Smooth muscle cell (in vitro differentiated cells): ENCODE measurements around the gene MYOCD. TPM values are rescaled to one million over a fixed set of nuclear protein-coding genes. Genes with fewer than 3 reads are reported as not detected.

ENCODE experiments used
- DNase-seq: peaks from one replicate; lab custom pipeline; 2025; ENCODE audit not compliant: unreplicated experiment; lab: John Stamatoyannopoulos, UW
- H2AFZ ChIP-seq: fragments of 200-600 bp; sonication (generic); 2 replicates; pipeline ENCODE4 v1.6.0; 2016; ENCODE audit warnings: antibody characterized with exemption, low read depth, mild to moderate bottlenecking
- H3F3A ChIP-seq: fragments of 200-600 bp; sonication (generic); 2 replicates; pipeline ENCODE4 v1.6.0; 2017; ENCODE audit warnings: antibody characterized with exemption, low read depth
- H3K27ac ChIP-seq: fragments of 200-600 bp; sonication (generic); 2 replicates; pipeline ENCODE4 v1.5.1; 2016; ENCODE audit warnings: low read depth, mild to moderate bottlenecking
- H3K27me3 ChIP-seq: fragments of 200-600 bp; sonication (generic); 2 replicates; pipeline ENCODE4 v1.6.1; 2016; ENCODE audit warnings: low read depth, mild to moderate bottlenecking
- H3K36me3 ChIP-seq: fragments of 200-600 bp; sonication (generic); 2 replicates; pipeline ENCODE4 v1.5.1; 2016; ENCODE audit warnings: low read depth
- H3K4me1 ChIP-seq: fragments of 200-600 bp; sonication (generic); 2 replicates; pipeline ENCODE4 v1.5.1; 2016; ENCODE audit warnings: low read depth
- H3K4me2 ChIP-seq: fragments of 200-600 bp; sonication (generic); 2 replicates; pipeline ENCODE4 v1.6.0; 2016; ENCODE audit warnings: mild to moderate bottlenecking
- H3K4me3 ChIP-seq: fragments of 200-600 bp; sonication (generic); 2 replicates; pipeline ENCODE4 v1.5.1; 2016; ENCODE audit warnings: mild to moderate bottlenecking
- H3K79me2 ChIP-seq: fragments of 200-600 bp; sonication (generic); 2 replicates; pipeline ENCODE4 v1.6.0; 2016; ENCODE audit warnings: low read depth, mild to moderate bottlenecking
- H3K9ac ChIP-seq: fragments of 200-600 bp; sonication (generic); 2 replicates; pipeline ENCODE4 v1.6.0; 2016; ENCODE audit warnings: low read depth
- H3K9me3 ChIP-seq: fragments of 200-600 bp; sonication (generic); replicated peaks from 2 replicates; pipeline ENCODE4 v1.5.1; 2016; ENCODE audit warnings: low read depth
- H4K20me1 ChIP-seq: fragments of 200-600 bp; sonication (generic); 2 replicates; pipeline ENCODE4 v1.6.0; 2016; ENCODE audit warnings: low read depth
- WGBS: methylation state at CpG from one replicate; pipeline ENCODE4 v1.1.7; 2016; ENCODE audit warnings: low lambda C conversion rate; 5-methylcytosine and 5-hydroxymethylcytosine counted together
- polyA plus RNA-seq: library from polyadenylated mRNA; unstranded; fragments of >200 nt; fragmentation: Nextera tagmentation; extraction: Ambion mirVana; gene quantifications from 2 replicates; pipeline ENCODE4 v1.2.1, GENCODE V29; 2016
- total RNA-seq: library from RNA; depleted of rRNA; stranded (reverse); fragments of >200 nt; gene quantifications from 2 replicates; pipeline ENCODE4 v1.2.3, GENCODE V29; 2014
- TF ChIP-seq, protein P1 (sequence below): fragments of 200-600 bp; sonication (generic); IDR thresholded peaks from 2 replicates; pipeline ENCODE4 v1.5.1; 2017; ENCODE audit warnings: borderline replicate concordance, mild to moderate bottlenecking, antibody characterized with exemption; ENCODE audit not compliant: insufficient read depth, poor library complexity, severe bottlenecking

The MYOCD gene
- total and polyA plus RNA-seq, 2 experiments from 2014 or later, result 0.58 to 1.8 TPM

DNA sequence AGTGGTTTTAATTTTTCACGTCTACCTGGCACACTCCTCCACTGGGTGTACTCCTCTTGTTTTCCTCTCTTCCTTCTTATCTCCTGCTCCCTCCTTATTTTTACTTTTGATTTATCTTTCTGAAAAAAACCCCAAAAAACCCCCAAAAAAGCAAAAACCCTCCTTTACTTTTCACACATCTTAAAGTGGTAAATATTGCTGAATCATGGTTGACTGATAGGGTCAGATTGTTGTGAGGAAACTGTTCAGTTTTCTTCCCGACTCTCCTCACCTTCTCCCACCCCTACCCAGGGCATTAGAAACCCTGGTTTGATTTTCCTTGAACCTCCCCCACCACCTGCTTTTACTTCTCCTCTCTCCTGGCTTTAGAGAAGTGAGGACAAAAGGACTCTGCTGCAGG is 149.0 kb downstream of the MYOCD start:
- no peaks in the 10 kb centered on the region for H3K4me1 ChIP-seq
- WGBS, result 94% methylated on average over 2 of the region's 2 CpGs
- no peak overlapping the region for H3K27ac ChIP-seq
- H3K4me2 ChIP-seq, result no peak overlapping the region
- H3F3A ChIP-seq, result no peaks in the 10 kb centered on the region
- no peaks in the 10 kb centered on the region for H3K9me3 ChIP-seq
- H2AFZ ChIP-seq, result no peak overlapping the region
- TF ChIP-seq, protein P1, sequence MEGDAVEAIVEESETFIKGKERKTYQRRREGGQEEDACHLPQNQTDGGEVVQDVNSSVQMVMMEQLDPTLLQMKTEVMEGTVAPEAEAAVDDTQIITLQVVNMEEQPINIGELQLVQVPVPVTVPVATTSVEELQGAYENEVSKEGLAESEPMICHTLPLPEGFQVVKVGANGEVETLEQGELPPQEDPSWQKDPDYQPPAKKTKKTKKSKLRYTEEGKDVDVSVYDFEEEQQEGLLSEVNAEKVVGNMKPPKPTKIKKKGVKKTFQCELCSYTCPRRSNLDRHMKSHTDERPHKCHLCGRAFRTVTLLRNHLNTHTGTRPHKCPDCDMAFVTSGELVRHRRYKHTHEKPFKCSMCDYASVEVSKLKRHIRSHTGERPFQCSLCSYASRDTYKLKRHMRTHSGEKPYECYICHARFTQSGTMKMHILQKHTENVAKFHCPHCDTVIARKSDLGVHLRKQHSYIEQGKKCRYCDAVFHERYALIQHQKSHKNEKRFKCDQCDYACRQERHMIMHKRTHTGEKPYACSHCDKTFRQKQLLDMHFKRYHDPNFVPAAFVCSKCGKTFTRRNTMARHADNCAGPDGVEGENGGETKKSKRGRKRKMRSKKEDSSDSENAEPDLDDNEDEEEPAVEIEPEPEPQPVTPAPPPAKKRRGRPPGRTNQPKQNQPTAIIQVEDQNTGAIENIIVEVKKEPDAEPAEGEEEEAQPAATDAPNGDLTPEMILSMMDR, result no peak
- no peak for DNase-seq
- no peaks in the 10 kb centered on the region for H3K79me2 ChIP-seq
- H3K27me3 ChIP-seq, result no peaks in the 10 kb centered on the region
- no peaks in the 10 kb centered on the region for H3K36me3 ChIP-seq
- no peak overlapping the region for H3K9ac ChIP-seq
- H4K20me1 ChIP-seq, result no peaks in the 10 kb centered on the region
- H3K4me3 ChIP-seq, result no peak overlapping the region

- DNase-seq, result no peak
- 83% methylated on average over 3 of the region's 3 CpGs for WGBS
- H4K20me1 ChIP-seq, result no peaks in the 10 kb centered on the region
- no peak overlapping the region for H3K27ac ChIP-seq
- TF ChIP-seq, protein P1, result no peak
- no peak overlapping the region for H3K4me2 ChIP-seq
- no peaks in the 10 kb centered on the region for H3K36me3 ChIP-seq
- no peaks in the 10 kb centered on the region for H3K79me2 ChIP-seq
- H3K4me1 ChIP-seq, result no peaks in the 10 kb centered on the region
- no peaks in the 10 kb centered on the region for H3K27me3 ChIP-seq
- no peak overlapping the region for H3K4me3 ChIP-seq
- H2AFZ ChIP-seq, result no peak overlapping the region
- H3F3A ChIP-seq, result no peaks in the 10 kb centered on the region
- no peaks in the 10 kb centered on the region for H3K9me3 ChIP-seq
- no peak overlapping the region for H3K9ac ChIP-seq
These were observed 150.0 kb downstream of the MYOCD start for GRCh38 chr17:12815642-12816141.

Other genes with a start within 250 kb of the MYOCD start
- gene ARHGAP44, start 123.6 kb downstream of the MYOCD start, total RNA-seq, result 1.3 and 1.8 TPM in 2 replicates
- 2.0 and 3.2 TPM in 2 replicates for gene ARHGAP44, start 123.6 kb downstream of the MYOCD start, polyA plus RNA-seq